H1 (cell line): ENCODE data around the gene BBX. TPM values are rescaled to one million over a fixed set of nuclear protein-coding genes. Genes with fewer than 3 reads are reported as not detected.
A peak's percentile ranks its signal among the peaks of the same experiment; 100 is the strongest.
"Not testable (repeated sequence)": the region's sequence is repeated elsewhere in the genome, so short reads cannot be mapped to it uniquely, and the experiment has no call there.

ENCODE experiments used
- CTCF ChIA-PET: fragments of 300-600 bp; sonication (Branson Sonifier 250); formaldehyde crosslinking; loops from one replicate; lab custom pipeline; 2021; ENCODE audit not compliant: partially characterized antibody; lab: Charles Lee
- POLR2A ChIA-PET: fragments of 300-600 bp; sonication (Branson Sonifier 250); formaldehyde crosslinking; loops from one replicate; lab custom pipeline; 2021; ENCODE audit warnings: inconsistent platforms; ENCODE audit not compliant: partially characterized antibody; lab: Charles Lee
- DNase-seq, 2 experiments: peaks; one replicate each; pipeline versions ENCODE4 v3.0.0 to v3.0.0-alpha.2; 2010 to 2022; ENCODE audit warnings: low spot score in 2 of 2, low read depth in 1 of 2, mixed read lengths in 1 of 2
- FAIRE-seq: peaks from 2 replicates; lab custom pipeline; 2011; peaks lifted over from hg19 to GRCh38; lab: Jason Lieb, UNC
- H2AFZ ChIP-seq: 2 replicates; pipeline ENCODE4 v1.8.1; 2012; ENCODE audit warnings: low read length, inconsistent platforms
- H2AK5ac ChIP-seq: 2 replicates; pipeline ENCODE4 v1.6.1; 2013; ENCODE audit warnings: low read depth, low read length
- H2BK120ac ChIP-seq: replicated peaks from 2 replicates; pipeline ENCODE3; 2013; ENCODE audit warnings: low read depth, low read length, inconsistent platforms
- H2BK12ac ChIP-seq: 2 replicates; pipeline ENCODE4 v1.6.1; 2013; ENCODE audit warnings: low read depth, low read length
- H2BK15ac ChIP-seq: 2 replicates; pipeline ENCODE4 v1.6.1; 2013; ENCODE audit warnings: low read length
- H2BK20ac ChIP-seq: 2 replicates; pipeline ENCODE4 v1.6.1; 2013; ENCODE audit warnings: low read length
- H2BK5ac ChIP-seq: 2 replicates; pipeline ENCODE4 v1.6.1; 2013; ENCODE audit warnings: low read depth, low read length
- H3K14ac ChIP-seq: 2 replicates; pipeline ENCODE4 v1.6.1; 2013; ENCODE audit warnings: inconsistent platforms; ENCODE audit not compliant: insufficient read length
- H3K18ac ChIP-seq: 2 replicates; pipeline ENCODE4 v1.6.1; 2013; ENCODE audit warnings: low read length; ENCODE audit errors: extremely low read depth
- H3K23ac ChIP-seq: 2 replicates; pipeline ENCODE4 v1.6.1; 2013; ENCODE audit warnings: inconsistent platforms; ENCODE audit not compliant: insufficient read length
- H3K23me2 ChIP-seq: 2 replicates; pipeline ENCODE4 v1.6.1; 2013; ENCODE audit warnings: low read depth, low read length
- H3K27ac ChIP-seq: 2 replicates; pipeline ENCODE4 v1.6.1; 2011; ENCODE audit warnings: low read depth, low read length, inconsistent platforms
- H3K27me3 ChIP-seq, 4 experiments: replicated peaks in 1 of 4; 1 replicate in 1 of 4; 2 replicates in 3 of 4; pipeline versions ENCODE4 v1.6.1 to v1.8.1; 2011 to 2013; ENCODE audit warnings: low read length in 3 of 4, mild to moderate bottlenecking in 3 of 4, inconsistent platforms in 2 of 4, mixed read lengths in 2 of 4, moderate library complexity in 1 of 4; ENCODE audit not compliant: control insufficient read depth in 3 of 4, insufficient read depth in 3 of 4; ENCODE audit errors: extremely low read depth in 1 of 4
- H3K36me3 ChIP-seq, 4 experiments: 2 replicates each; pipeline versions ENCODE4 v1.6.1 to v1.8.1; 2011 to 2013; ENCODE audit warnings: mild to moderate bottlenecking in 4 of 4, low read length in 3 of 4, moderate library complexity in 2 of 4, control low read depth in 1 of 4, inconsistent platforms in 1 of 4; ENCODE audit not compliant: insufficient read depth in 4 of 4, control insufficient read depth in 2 of 4
- H3K4ac ChIP-seq: replicated peaks from 2 replicates; pipeline ENCODE3; 2013; ENCODE audit warnings: low read length, low read depth, mixed read lengths, inconsistent platforms; ENCODE audit not compliant: insufficient read length
- H3K4me1 ChIP-seq, 4 experiments: replicated peaks in 1 of 4; 1 replicate in 1 of 4; 2 replicates in 3 of 4; pipeline versions ENCODE4 v1.6.1 to v1.8.1; 2011 to 2013; ENCODE audit warnings: low read length in 3 of 4, inconsistent platforms in 2 of 4, mixed read lengths in 1 of 4; ENCODE audit not compliant: insufficient read depth in 4 of 4, control insufficient read depth in 3 of 4
- H3K4me2 ChIP-seq, 2 experiments: 2 replicates each; pipeline versions ENCODE4 v1.6.1 to v1.8.1; 2011 to 2013; ENCODE audit warnings: low read depth in 2 of 2, low read length in 2 of 2, control low read depth in 1 of 2, inconsistent platforms in 1 of 2, mild to moderate bottlenecking in 1 of 2; ENCODE audit not compliant: insufficient read depth in 1 of 2
- H3K4me3 ChIP-seq, 4 experiments: fragments of 200-600, 300-600 bp in 1 of 4; sonication (generic), shearing (Covaris generic), sonication (Bioruptor Twin) in 1 of 4; 2 replicates each; pipeline versions ENCODE4 v1.5.1 to v1.8.1; 2011 to 2016; ENCODE audit warnings: low read length in 4 of 4, low read depth in 3 of 4, control low read depth in 2 of 4, inconsistent platforms in 2 of 4, mild to moderate bottlenecking in 2 of 4, mixed read lengths in 1 of 4, moderate library complexity in 1 of 4; ENCODE audit not compliant: insufficient read depth in 2 of 4; ENCODE audit errors: extremely low read depth in 1 of 4
- H3K56ac ChIP-seq: replicated peaks from 2 replicates; pipeline ENCODE3; 2013; ENCODE audit warnings: low read depth, mild to moderate bottlenecking, mixed read lengths, low read length, inconsistent platforms; ENCODE audit not compliant: insufficient read length
- H3K79me1 ChIP-seq: 2 replicates; pipeline ENCODE4 v1.6.1; 2013; ENCODE audit warnings: low read depth, low read length, control low read depth
- H3K79me2 ChIP-seq, 2 experiments: 2 replicates each; pipeline versions ENCODE4 v1.6.1 to v1.8.1; 2012 to 2013; ENCODE audit warnings: low read length in 2 of 2, mild to moderate bottlenecking in 2 of 2, inconsistent platforms in 1 of 2; ENCODE audit not compliant: insufficient read depth in 2 of 2, control insufficient read depth in 1 of 2
- H3K9ac ChIP-seq, 4 experiments: replicated peaks in 1 of 4; 1 replicate in 1 of 4; 2 replicates in 3 of 4; pipeline versions ENCODE4 v1.6.1 to v1.8.1; 2011 to 2013; ENCODE audit warnings: low read depth in 3 of 4, low read length in 3 of 4, control low read depth in 2 of 4, mild to moderate bottlenecking in 2 of 4, moderate library complexity in 2 of 4, inconsistent platforms in 1 of 4; ENCODE audit errors: extremely low read depth in 1 of 4
- H3K9me3 ChIP-seq, 2 experiments: 2 replicates each; pipeline versions ENCODE4 v1.6.1 to v1.8.1; 2012 to 2013; ENCODE audit warnings: mild to moderate bottlenecking in 2 of 2, moderate library complexity in 2 of 2, control low read depth in 1 of 2, inconsistent platforms in 1 of 2, low read depth in 1 of 2, low read length in 1 of 2, mixed read lengths in 1 of 2; ENCODE audit not compliant: insufficient read depth in 2 of 2
- H4K20me1 ChIP-seq, 2 experiments: replicated peaks in 1 of 2; 2 replicates each; pipeline versions ENCODE3 to v1.8.1; 2011 to 2013; ENCODE audit warnings: inconsistent platforms in 2 of 2, low read length in 2 of 2, mild to moderate bottlenecking in 1 of 2; ENCODE audit not compliant: insufficient read depth in 2 of 2, control insufficient read depth in 1 of 2
- H4K5ac ChIP-seq: 2 replicates; pipeline ENCODE4 v1.6.1; 2013; ENCODE audit warnings: low read length, low read depth, mixed read lengths, inconsistent platforms; ENCODE audit not compliant: insufficient read length
- H4K8ac ChIP-seq: 2 replicates; pipeline ENCODE4 v1.8.0; 2013; ENCODE audit warnings: mild to moderate bottlenecking, moderate library complexity, low read length, inconsistent platforms; ENCODE audit not compliant: insufficient read depth; ENCODE audit errors: extremely low read depth
- H4K91ac ChIP-seq: replicated peaks from 2 replicates; pipeline ENCODE3; 2013; ENCODE audit warnings: low read length, mixed read lengths, inconsistent platforms; ENCODE audit not compliant: insufficient read length
- ASH2L ChIP-seq: fragments of 200-600, 300-600 bp; sonication (generic); IDR thresholded peaks from one replicate; pipeline ENCODE4 v1.7.1; 2017; ENCODE audit warnings: low read length
- WGBS, 2 experiments: shearing (Covaris generic) in 1 of 2; methylation state at CpG; one replicate each; pipeline versions ENCODE4 v1.1.6 to v1.1.7; 2013 to 2015; ENCODE audit warnings: low lambda C conversion rate in 2 of 2, mixed read lengths in 2 of 2, inconsistent platforms in 1 of 2, low coverage in 1 of 2, missing lambda C conversion rate in 1 of 2; ENCODE audit not compliant: insufficient replicate concordance in 2 of 2, insufficient coverage in 1 of 2, insufficient read length in 1 of 2; ENCODE audit errors: extremely low coverage in 1 of 2, missing lambda C conversion rate in 1 of 2; 5-methylcytosine and 5-hydroxymethylcytosine counted together
- polyA plus RNA-seq, 7 experiments: library from polyadenylated mRNA; depleted of rRNA in 3 of 7; stranded (reverse) in 5 of 7; unstranded in 2 of 7; fragments of >200 nt in 5 of 7; fragments of 200-250 nt in 2 of 7; gene quantifications; 1 replicate in 5 of 7; 2 replicates in 1 of 7; 4 replicates in 1 of 7; pipeline versions ENCODE4 v1.2.1 to v1.2.3, GENCODE V29; 2011 to 2013; ENCODE audit warnings: missing spikeins in 2 of 7, mixed read lengths in 2 of 7
- total RNA-seq: library from RNA; stranded (reverse); fragmentation: NEBNext Ultra II Directional; extraction: Animal tissue kit (Norgen Biotek cat#: 25700); gene quantifications from 2 replicates; pipeline ENCODE4 v1.2.1, GENCODE V29; 2021

BBX gene
- total and polyA plus RNA-seq, 2 of the 8 experiments (the other 6 are each of a cell fraction or from before 2014, with no cell fraction given), result 11.0 to 42.5 TPM

- POLR2A ChIA-PET, result interaction anchor here (0.7 to 1.3 kb wide), 3 partner anchors 9 to 18 kb away, joined by 3 read pairs; no protein-coding TSS in a partner anchor
Measured at GRCh38 chr3:107697855-107698254, 175.1 kb downstream of the BBX start.

More at GRCh38 chr3:107697855-107698254, 175.1 kb downstream of the BBX start:
- H3K23ac ChIP-seq, H3K9me3 ChIP-seq, H3K79me1 ChIP-seq, H2BK120ac ChIP-seq, H3K27me3 ChIP-seq, H3K23me2 ChIP-seq, H3K56ac ChIP-seq, H2AFZ ChIP-seq, H3K4me1 ChIP-seq, H2BK15ac ChIP-seq, H3K4ac ChIP-seq, H4K91ac ChIP-seq, H4K5ac ChIP-seq, H3K14ac ChIP-seq, FAIRE-seq, H2AK5ac ChIP-seq, H4K20me1 ChIP-seq, H2BK20ac ChIP-seq, H3K36me3 ChIP-seq: not testable (repeated sequence)
- Histone ChIP-seq H3K4me2 (peak overlapping the region; percentile 58 to 70), H3K18ac (peak overlapping the region; percentile 51), H3K4me3 (peak overlapping the region; percentile 16 to 59 (median 50); a peak in 7 of 8 replicates), H2BK5ac (peak overlapping the region; percentile 49; the same call in 1 of the 2 replicates), H4K8ac (peak overlapping the region; percentile 62; the same call in 1 of the 2 replicates), H3K9ac (peak overlapping the region in 3 of 4 experiments; percentile 30 to 80 (median 75); a peak in 5 of 7 replicates), H2BK12ac (peak overlapping the region; percentile 60; the same call in 1 of the 2 replicates), H3K79me2 (peaks cover 0 to 16% of the 10 kb centered on the region in 2 experiments; a peak in 2 of 4 replicates), H3K27ac (peak overlapping the region; percentile 32; the same call in 1 of the 2 replicates)
- TF ChIP-seq ASH2L, result peak; percentile 31
- WGBS, 2 experiments, result 40% methylated on average over 22 of the region's 23 CpGs; no CpG with 5 or more reads in 1 of the 2 experiments
- peak in 1 of 2 experiments; percentile 70 for DNase-seq
- CTCF ChIA-PET, result interaction anchor here (0.8 to 1.6 kb wide), 2 partner anchors 37 to 121 kb away, joined by 3 to 5 read pairs; no protein-coding TSS in a partner anchor
